ENCODE results near the gene DCTN3.

Gene DCTN3

DNA sequence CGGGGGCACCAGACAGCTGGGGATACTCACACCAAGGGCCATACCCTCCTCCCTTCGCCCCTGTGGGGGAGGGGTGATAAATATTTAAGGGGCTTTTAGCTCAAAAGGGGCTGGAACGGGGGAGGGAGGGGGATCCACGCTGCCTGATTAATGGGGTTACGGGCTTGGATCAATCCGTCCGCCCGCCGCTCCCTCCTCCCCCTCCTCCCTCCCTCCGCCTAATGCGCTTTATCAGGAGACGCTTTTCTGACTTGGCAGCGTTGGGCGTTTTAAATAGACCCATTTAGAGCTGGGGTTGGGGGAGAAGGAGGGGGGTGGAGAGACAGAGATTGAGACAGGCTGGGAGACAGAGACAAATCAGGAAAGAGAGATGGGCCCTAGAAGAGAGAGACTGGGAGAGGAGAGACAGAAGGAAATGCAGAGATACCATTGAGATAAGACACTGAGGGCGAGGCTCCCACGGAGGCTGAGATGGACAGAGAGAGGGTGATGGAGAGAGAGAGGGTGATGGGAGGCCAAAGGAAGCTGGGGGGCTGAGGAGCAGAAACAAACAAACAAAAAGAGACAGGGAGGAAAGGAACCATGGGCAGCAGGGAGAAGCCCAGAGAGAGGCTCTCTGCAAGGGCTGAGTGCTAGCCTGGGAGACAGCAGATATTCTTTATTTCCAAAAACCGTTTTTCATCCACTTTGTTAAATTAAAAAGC is 41.0 kb downstream of the DCTN3 start:
- H3K4me3 Mint-ChIP-seq = no peak overlapping the region
- DNase-seq = no peak
- H3K36me3 Mint-ChIP-seq (ENCODE audit: low read depth) = no peaks in the 10 kb centered on the region
- H3K9me3 Mint-ChIP-seq = no peaks in the 10 kb centered on the region
- no peak overlapping the region for H3K27ac Mint-ChIP-seq
- peaks cover 60% of the 10 kb centered on the region for H3K27me3 Mint-ChIP-seq
- H3K4me1 Mint-ChIP-seq = peaks cover 7% of the 10 kb centered on the region
- no peak for ATAC-seq

DNA sequence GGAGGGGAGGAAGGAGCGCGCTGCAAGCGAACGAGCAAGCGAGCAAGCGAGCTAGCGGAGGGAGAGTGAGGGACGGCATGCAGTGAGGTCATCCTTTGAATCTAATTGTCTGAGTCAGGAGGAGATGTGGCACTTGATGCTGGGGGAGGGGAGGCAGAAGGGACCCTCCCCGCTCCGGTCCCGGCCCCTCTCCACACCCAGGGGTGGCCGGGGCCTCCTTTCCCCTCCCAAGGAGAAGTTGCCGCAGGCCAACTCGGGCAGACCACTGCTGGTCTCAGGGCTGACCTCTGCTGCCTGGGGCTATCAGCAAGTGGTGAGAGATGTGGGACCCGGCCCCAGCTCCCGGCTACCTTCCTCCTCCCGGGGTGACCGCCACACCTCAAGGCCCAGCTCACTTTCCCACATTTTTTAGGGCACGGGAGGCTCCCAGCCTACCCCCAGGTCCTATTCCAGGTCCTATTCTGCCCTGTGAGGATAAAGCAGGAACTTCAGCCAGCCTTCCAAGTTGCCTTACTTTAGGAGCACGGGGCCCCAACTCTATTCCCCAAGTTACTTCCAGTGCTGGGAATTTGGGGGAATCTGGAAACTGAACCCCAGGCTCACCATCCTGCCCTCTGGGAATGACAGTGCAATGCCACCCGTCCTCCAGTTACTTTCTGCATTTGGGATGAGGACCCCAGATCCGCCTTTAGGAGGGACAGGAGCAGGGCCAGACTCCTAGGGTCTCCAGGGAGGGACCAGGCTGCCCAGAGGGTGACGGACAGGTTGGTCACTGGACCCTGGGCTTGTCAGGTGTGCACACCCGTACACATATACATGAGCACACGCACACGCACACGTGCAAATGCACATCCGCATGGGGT is 41.8 kb downstream of the DCTN3 start:
- Mint-ChIP-seq H3K9me3 (no peaks in the 10 kb centered on the region), H3K4me3 (no peak overlapping the region), H3K4me1 (peaks cover 7% of the 10 kb centered on the region), H3K27me3 (peaks cover 62% of the 10 kb centered on the region), H3K27ac (no peak overlapping the region), H3K36me3 (ENCODE audit: low read depth) (no peaks in the 10 kb centered on the region)
- ATAC-seq = peak; percentile 33
- DNase-seq = peak; percentile 10

DNA sequence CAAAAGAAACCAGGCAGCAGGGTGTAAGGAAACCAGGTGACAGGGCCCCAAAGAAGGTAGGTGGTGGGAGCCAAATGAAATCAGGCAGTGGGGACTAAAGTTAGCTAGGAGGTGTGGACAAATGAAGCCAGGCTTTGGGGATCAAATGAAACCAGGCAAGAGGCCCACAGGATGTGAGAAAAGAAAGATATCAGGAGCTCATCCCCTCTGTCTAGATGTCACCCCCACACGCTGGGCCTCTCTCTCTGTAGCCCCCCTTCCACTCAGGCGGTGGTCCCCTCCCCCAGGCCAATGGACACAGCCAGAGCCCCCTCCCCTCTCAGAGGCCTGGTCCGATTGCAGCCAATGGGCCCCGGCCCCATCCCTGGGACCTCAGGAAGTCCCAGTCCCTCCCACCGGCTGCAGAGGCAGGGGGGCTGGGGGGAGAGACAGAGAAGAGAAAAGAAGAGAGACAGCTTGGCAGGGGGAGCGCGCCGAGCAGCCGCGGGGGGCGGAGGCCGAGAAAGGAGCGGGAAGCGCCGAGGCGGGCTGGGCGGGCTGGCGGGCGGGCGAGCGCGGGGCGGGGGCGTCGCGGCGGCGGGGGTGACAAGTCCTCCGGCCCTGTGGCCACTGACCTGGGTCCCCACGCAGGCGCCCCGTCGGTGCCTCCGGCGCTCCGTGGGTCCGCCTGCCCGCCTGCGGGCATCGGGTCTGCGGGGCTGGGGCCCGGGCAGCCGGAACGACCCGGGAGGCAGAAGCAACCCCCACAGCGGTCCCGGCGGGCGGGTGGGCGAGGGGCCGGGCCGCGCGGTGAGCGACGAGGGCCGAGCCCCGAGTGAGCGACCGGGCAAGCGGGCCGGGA is 42.7 kb downstream of the DCTN3 start:
- peaks cover 60% of the 10 kb centered on the region for H3K27me3 Mint-ChIP-seq
- H3K27ac Mint-ChIP-seq = no peak overlapping the region
- ATAC-seq = peak; percentile 16

GRCh38 chr9:34576597-34577399 is 43.5 kb downstream of the DCTN3 start:
- H3K27ac Mint-ChIP-seq = no peak overlapping the region
- ATAC-seq = no peak
- no peaks in the 10 kb centered on the region for H3K9me3 Mint-ChIP-seq
- peaks cover 57% of the 10 kb centered on the region for H3K27me3 Mint-ChIP-seq
- no peak overlapping the region for H3K4me3 Mint-ChIP-seq
- DNase-seq = no peak
- no peaks in the 10 kb centered on the region for H3K36me3 Mint-ChIP-seq (ENCODE audit: low read depth)
- peaks cover 7% of the 10 kb centered on the region for H3K4me1 Mint-ChIP-seq

More for the DNA sequence above, 42.7 kb downstream of the DCTN3 start:
- Mint-ChIP-seq H3K36me3 (ENCODE audit: low read depth) (no peaks in the 10 kb centered on the region), H3K4me3 (no peak overlapping the region), H3K4me1 (peaks cover 7% of the 10 kb centered on the region), H3K9me3 (no peaks in the 10 kb centered on the region)
- DNase-seq = no peak

- peaks cover 56% of the 10 kb centered on the region for H3K27me3 Mint-ChIP-seq
Measured at GRCh38 chr9:34575862-34576596, 44.3 kb downstream of the DCTN3 start.

DNA sequence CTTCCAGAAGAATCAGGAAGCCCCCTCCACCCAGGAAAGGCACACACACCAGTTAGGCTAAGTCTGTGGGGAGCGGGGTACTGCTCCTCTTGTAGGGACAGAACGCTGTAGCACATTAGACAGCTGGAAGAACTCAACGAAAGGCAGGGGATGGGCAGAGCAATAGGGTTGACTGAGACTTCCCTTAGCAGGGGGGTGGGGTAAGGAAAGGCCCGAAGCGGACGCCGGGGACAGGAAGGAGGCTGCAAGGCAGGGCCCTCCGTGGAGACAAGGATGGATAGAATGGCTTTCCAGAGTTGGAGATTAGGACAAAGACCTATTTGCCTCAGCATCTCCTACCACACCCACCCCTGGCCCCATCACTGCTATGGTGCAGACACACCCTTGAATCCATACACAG is 45.1 kb downstream of the DCTN3 start:
- Mint-ChIP-seq H3K9me3 (no peaks in the 10 kb centered on the region), H3K4me3 (no peak overlapping the region), H3K27ac (no peak overlapping the region), H3K36me3 (ENCODE audit: low read depth) (no peaks in the 10 kb centered on the region), H3K27me3 (peaks cover 48% of the 10 kb centered on the region), H3K4me1 (peaks cover 7% of the 10 kb centered on the region)
- DNase-seq (no peak), ATAC-seq (no peak)

More at GRCh38 chr9:34575862-34576596, 44.3 kb downstream of the DCTN3 start:
- Mint-ChIP-seq H3K9me3 (no peaks in the 10 kb centered on the region), H3K4me1 (peaks cover 7% of the 10 kb centered on the region), H3K36me3 (ENCODE audit: low read depth) (no peaks in the 10 kb centered on the region), H3K4me3 (no peak overlapping the region), H3K27ac (no peak overlapping the region)
- ATAC-seq (no peak), DNase-seq (no peak)

DNA sequence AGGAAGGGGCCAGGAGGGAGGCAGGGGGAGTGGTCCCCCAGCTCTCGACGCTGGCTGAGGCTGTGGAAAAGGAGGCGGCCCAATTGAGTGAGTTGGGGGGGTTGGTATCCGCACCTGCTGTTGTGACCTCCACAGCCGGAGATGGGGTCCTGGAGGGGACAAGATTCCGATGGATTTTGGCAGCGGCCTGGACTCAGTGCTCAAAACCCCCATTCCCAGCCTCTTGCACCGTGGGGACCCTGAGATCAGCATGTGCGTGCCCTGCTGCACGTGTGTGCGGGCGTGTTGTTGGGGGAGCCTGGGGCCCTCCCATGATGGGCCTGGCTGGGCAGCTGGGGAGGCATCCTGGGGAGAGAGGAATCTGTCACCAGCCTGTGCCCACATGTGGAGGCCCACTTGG is 45.7 kb downstream of the DCTN3 start:
- no peaks in the 10 kb centered on the region for H3K9me3 Mint-ChIP-seq
- H3K27ac Mint-ChIP-seq = no peak overlapping the region
- peaks cover 43% of the 10 kb centered on the region for H3K27me3 Mint-ChIP-seq
- H3K4me3 Mint-ChIP-seq = no peak overlapping the region
- no peak for ATAC-seq
- no peak for DNase-seq
- H3K4me1 Mint-ChIP-seq = peaks cover 7% of the 10 kb centered on the region
- no peaks in the 10 kb centered on the region for H3K36me3 Mint-ChIP-seq (ENCODE audit: low read depth)

DNA sequence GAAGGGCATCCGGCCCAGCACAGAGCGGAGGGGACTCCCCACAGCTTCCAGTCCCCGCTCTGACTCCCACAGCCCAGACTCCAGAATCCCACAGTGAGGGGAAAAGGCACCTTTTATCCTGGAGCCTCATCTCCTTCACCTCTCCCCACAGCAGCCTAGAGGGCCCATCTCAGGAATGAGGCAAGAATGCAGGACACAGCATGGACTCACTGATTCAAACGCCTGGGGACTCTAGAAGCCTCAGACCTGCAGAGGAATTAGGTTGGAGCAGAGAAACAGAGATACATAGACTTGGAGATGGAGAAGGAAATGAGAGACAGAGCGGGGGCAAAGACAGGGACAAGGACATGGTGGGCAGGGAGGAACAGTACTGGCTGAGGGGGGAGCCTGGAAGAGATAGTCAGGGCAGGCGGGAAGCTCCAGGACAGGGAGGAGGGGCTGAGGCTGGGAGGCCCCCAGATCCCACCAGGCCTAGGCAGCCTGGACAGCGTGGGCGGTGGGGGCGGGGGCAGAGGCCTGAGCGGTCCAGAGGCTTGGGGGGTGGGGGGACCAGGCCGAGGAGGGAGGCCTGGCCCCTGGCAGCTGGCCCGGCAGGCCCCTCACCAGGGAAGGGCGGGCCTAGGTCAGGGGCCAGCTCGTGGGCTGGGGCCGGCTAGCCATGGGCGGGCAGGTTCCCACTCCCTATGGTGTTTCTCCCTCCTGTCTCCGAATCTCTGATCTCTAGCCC is 46.5 kb downstream of the DCTN3 start:
- H3K4me1 Mint-ChIP-seq = peaks cover 7% of the 10 kb centered on the region
- H3K4me3 Mint-ChIP-seq = no peak overlapping the region
- H3K27me3 Mint-ChIP-seq = peaks cover 37% of the 10 kb centered on the region
- H3K27ac Mint-ChIP-seq = no peak overlapping the region
- DNase-seq = no peak
- no peak for ATAC-seq
- H3K9me3 Mint-ChIP-seq = no peaks in the 10 kb centered on the region
- no peaks in the 10 kb centered on the region for H3K36me3 Mint-ChIP-seq (ENCODE audit: low read depth)

- no peak overlapping the region for H3K4me3 Mint-ChIP-seq
- H3K27me3 Mint-ChIP-seq = peaks cover 34% of the 10 kb centered on the region
- no peaks in the 10 kb centered on the region for H3K36me3 Mint-ChIP-seq (ENCODE audit: low read depth)
- ATAC-seq = peak; percentile 8
- DNase-seq = no peak
- H3K4me1 Mint-ChIP-seq = peaks cover 7% of the 10 kb centered on the region
- H3K9me3 Mint-ChIP-seq = no peaks in the 10 kb centered on the region
- H3K27ac Mint-ChIP-seq = no peak overlapping the region
Measured at GRCh38 chr9:34572628-34573027, 47.7 kb downstream of the DCTN3 start.

- H3K4me1 Mint-ChIP-seq = peaks cover 2% of the 10 kb centered on the region
- H3K27ac Mint-ChIP-seq = no peak overlapping the region
- H3K36me3 Mint-ChIP-seq (ENCODE audit: low read depth) = no peaks in the 10 kb centered on the region
- H3K27me3 Mint-ChIP-seq = peaks cover 29% of the 10 kb centered on the region
- H3K9me3 Mint-ChIP-seq = no peaks in the 10 kb centered on the region
- ATAC-seq = no peak
- no peak overlapping the region for H3K4me3 Mint-ChIP-seq
- DNase-seq = no peak
Measured at GRCh38 chr9:34572092-34572491, 48.2 kb downstream of the DCTN3 start.

DNA sequence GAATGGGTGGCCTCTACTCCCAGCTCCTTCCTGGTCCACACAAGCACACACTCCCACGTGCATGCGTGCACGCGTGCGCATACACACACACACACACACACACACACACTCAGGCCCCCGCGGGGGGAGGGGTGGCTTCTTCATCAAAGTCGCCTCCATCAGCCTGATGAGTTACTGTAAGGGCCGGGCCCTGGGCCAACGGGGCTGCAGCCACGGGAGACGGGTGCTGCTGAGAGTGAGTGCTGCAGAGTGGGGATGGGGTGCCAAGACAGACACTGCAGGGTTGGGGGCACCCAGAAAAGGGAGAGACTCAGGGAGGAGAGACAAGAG is 48.8 kb downstream of the DCTN3 start:
- no peaks in the 10 kb centered on the region for H3K36me3 Mint-ChIP-seq (ENCODE audit: low read depth)
- no peaks in the 10 kb centered on the region for H3K4me1 Mint-ChIP-seq
- DNase-seq (no peak), ATAC-seq (no peak)
- H3K9me3 Mint-ChIP-seq = no peaks in the 10 kb centered on the region
- H3K27ac Mint-ChIP-seq = no peak overlapping the region
- H3K27me3 Mint-ChIP-seq = peaks cover 29% of the 10 kb centered on the region
- H3K4me3 Mint-ChIP-seq = no peak overlapping the region

GRCh38 chr9:34570809-34571480 is 49.4 kb downstream of the DCTN3 start:
- Mint-ChIP-seq H3K27ac (no peak overlapping the region), H3K4me3 (no peak overlapping the region), H3K27me3 (peaks cover 24% of the 10 kb centered on the region), H3K9me3 (no peaks in the 10 kb centered on the region), H3K36me3 (ENCODE audit: low read depth) (no peaks in the 10 kb centered on the region), H3K4me1 (no peaks in the 10 kb centered on the region)
- no peak for DNase-seq
- ATAC-seq = no peak

DNA sequence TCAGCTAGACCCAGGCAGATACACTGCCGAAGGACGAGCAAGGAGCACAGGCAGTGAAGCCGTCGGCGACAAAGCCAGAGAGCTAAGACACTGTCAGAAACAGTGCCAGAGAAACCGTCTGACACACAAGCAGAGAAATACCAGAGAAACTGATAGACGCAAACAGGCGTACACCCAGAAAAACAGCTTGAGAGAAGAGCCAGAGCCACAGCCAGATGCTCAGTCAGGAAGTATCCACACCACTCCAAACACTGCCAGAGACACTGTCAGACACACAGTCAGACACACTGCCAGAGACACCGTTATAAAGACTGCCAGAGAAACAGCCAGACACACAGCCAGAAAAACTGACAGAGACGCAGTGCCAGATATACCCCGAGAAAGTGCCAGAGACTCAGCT is 49.9 kb downstream of the DCTN3 start:
- no peak overlapping the region for H3K27ac Mint-ChIP-seq
- H3K4me3 Mint-ChIP-seq = no peak overlapping the region
- H3K27me3 Mint-ChIP-seq = peaks cover 22% of the 10 kb centered on the region
- no peaks in the 10 kb centered on the region for H3K36me3 Mint-ChIP-seq (ENCODE audit: low read depth)
- DNase-seq (no peak), ATAC-seq (no peak)
- H3K4me1 Mint-ChIP-seq = no peaks in the 10 kb centered on the region
- H3K9me3 Mint-ChIP-seq = no peaks in the 10 kb centered on the region
